SK-N-SH treated with all-trans-retinoic acid at 6 μM for 48 hours (cell line): ENCODE results near the gene C1orf159.

Experiments used
- ATAC-seq: fragments of 200-7000 bp; cut with Tn5 transposase; 3 replicates; pipeline ENCODE4 v1.9.1; 2020; ENCODE audit warnings: mild to moderate bottlenecking, moderate library complexity
- ARNTL ChIP-seq: fragments of 450-650 bp; formaldehyde crosslinking; IDR thresholded peaks from 2 replicates; pipeline ENCODE4 v1.5.0; 2020; ENCODE audit warnings: low read depth, mild to moderate bottlenecking, moderate library complexity, borderline replicate concordance
- BACH2 ChIP-seq: fragments of 250-450 bp; sonication (Bioruptor Pico); IDR thresholded peaks from 2 replicates; pipeline ENCODE4 v1.9.0; 2021; ENCODE audit warnings: mild to moderate bottlenecking, borderline replicate concordance
- CSDC2 ChIP-seq: fragments of 250-450 bp; sonication (Bioruptor Pico); IDR thresholded peaks from 2 replicates; pipeline ENCODE4 v1.5.0; 2020; ENCODE audit warnings: mild to moderate bottlenecking, moderate library complexity
- ESRRG ChIP-seq: fragments of 250-450 bp; sonication (Bioruptor Pico); IDR thresholded peaks from 2 replicates; pipeline ENCODE4 v1.6.1; 2021; ENCODE audit warnings: mild to moderate bottlenecking
- GLIS3 ChIP-seq: fragments of 250-450 bp; sonication (Bioruptor Pico); IDR thresholded peaks from 2 replicates; pipeline ENCODE4 v1.5.0; 2020; ENCODE audit warnings: mild to moderate bottlenecking, moderate library complexity
- ISL1 ChIP-seq: fragments of 250-450 bp; sonication (Bioruptor Pico); IDR thresholded peaks from 2 replicates; pipeline ENCODE4 v2.1.2; 2022; ENCODE audit warnings: mild to moderate bottlenecking, moderate library complexity
- OSR1 ChIP-seq: fragments of 250-450 bp; sonication (Bioruptor Pico); IDR thresholded peaks from 2 replicates; pipeline ENCODE4 v1.8.0; 2022; ENCODE audit warnings: moderate library complexity, mild to moderate bottlenecking, inconsistent platforms
- PPARA ChIP-seq: fragments of 250-450 bp; sonication (Bioruptor Pico); IDR thresholded peaks from 2 replicates; pipeline ENCODE4 v1.5.0; 2020; ENCODE audit warnings: mild to moderate bottlenecking, borderline replicate concordance
- RARB ChIP-seq: fragments of 250-450 bp; sonication (Bioruptor Pico); IDR thresholded peaks from 2 replicates; pipeline ENCODE4 v1.8.0; 2021; ENCODE audit warnings: mild to moderate bottlenecking, moderate library complexity
- SNAI2 ChIP-seq: fragments of 250-450 bp; sonication (Bioruptor Pico); IDR thresholded peaks from 2 replicates; pipeline ENCODE4 v1.5.0; 2020; ENCODE audit warnings: mild to moderate bottlenecking, moderate library complexity
- TCF4 ChIP-seq: fragments of 250-450 bp; sonication (Bioruptor Pico); IDR thresholded peaks from 2 replicates; pipeline ENCODE4 v1.8.0; 2021; ENCODE audit warnings: mild to moderate bottlenecking, moderate library complexity, borderline replicate concordance
- TOX ChIP-seq: fragments of 250-450 bp; sonication (Bioruptor Pico); IDR thresholded peaks from 2 replicates; pipeline ENCODE4 v1.8.0; 2021; ENCODE audit warnings: mild to moderate bottlenecking, moderate library complexity, borderline replicate concordance
- ZC3H10 ChIP-seq: fragments of 250-450 bp; sonication (Bioruptor Pico); IDR thresholded peaks from 2 replicates; pipeline ENCODE4 v1.5.1; 2021; ENCODE audit warnings: mild to moderate bottlenecking, moderate library complexity
- ZFP3 ChIP-seq: fragments of 250-450 bp; sonication (Bioruptor Pico); IDR thresholded peaks from 2 replicates; pipeline ENCODE4 v1.5.0; 2020; ENCODE audit warnings: mild to moderate bottlenecking, moderate library complexity
- ZFP30 ChIP-seq: fragments of 450-650 bp; formaldehyde crosslinking; IDR thresholded peaks from 2 replicates; pipeline ENCODE4 v1.5.0; 2022; ENCODE audit warnings: mild to moderate bottlenecking, moderate library complexity
- ZNF565 ChIP-seq: fragments of 450-650 bp; formaldehyde crosslinking; conservative IDR thresholded peaks from 2 replicates; pipeline ENCODE4 v1.5.0; 2020; ENCODE audit warnings: low read depth, mild to moderate bottlenecking, moderate library complexity
- ZNF70 ChIP-seq: fragments of 450-650 bp; formaldehyde crosslinking; IDR thresholded peaks from 2 replicates; pipeline ENCODE4 v1.5.0; 2020; ENCODE audit warnings: mild to moderate bottlenecking, moderate library complexity
- TF ChIP-seq, protein P1 (sequence below): fragments of 250-450 bp; sonication (Bioruptor Pico); IDR thresholded peaks from 2 replicates; pipeline ENCODE4 v1.8.0; 2021; ENCODE audit warnings: low read depth, mild to moderate bottlenecking, moderate library complexity, borderline replicate concordance
- TF ChIP-seq, protein P2 (sequence below): fragments of 250-450 bp; sonication (Bioruptor Pico); IDR thresholded peaks from 2 replicates; pipeline ENCODE4 v1.8.0; 2020; ENCODE audit warnings: mild to moderate bottlenecking, moderate library complexity, borderline replicate concordance
- TF ChIP-seq, protein P3 (sequence below): fragments of 250-450 bp; sonication (Bioruptor Pico); IDR thresholded peaks from 2 replicates; pipeline ENCODE4 v1.5.1; 2021; ENCODE audit warnings: mild to moderate bottlenecking, moderate library complexity
- TF ChIP-seq, protein P4 (sequence below): fragments of 250-450 bp; sonication (Bioruptor Pico); IDR thresholded peaks from 2 replicates; pipeline ENCODE4 v1.5.1; 2020; ENCODE audit warnings: low read depth, mild to moderate bottlenecking, moderate library complexity
- TF ChIP-seq, protein P5 (sequence below): fragments of 250-450 bp; sonication (Bioruptor Pico); IDR thresholded peaks from 2 replicates; pipeline ENCODE4 v1.5.0; 2020; ENCODE audit warnings: mild to moderate bottlenecking, moderate library complexity

Gene C1orf159

DNA sequence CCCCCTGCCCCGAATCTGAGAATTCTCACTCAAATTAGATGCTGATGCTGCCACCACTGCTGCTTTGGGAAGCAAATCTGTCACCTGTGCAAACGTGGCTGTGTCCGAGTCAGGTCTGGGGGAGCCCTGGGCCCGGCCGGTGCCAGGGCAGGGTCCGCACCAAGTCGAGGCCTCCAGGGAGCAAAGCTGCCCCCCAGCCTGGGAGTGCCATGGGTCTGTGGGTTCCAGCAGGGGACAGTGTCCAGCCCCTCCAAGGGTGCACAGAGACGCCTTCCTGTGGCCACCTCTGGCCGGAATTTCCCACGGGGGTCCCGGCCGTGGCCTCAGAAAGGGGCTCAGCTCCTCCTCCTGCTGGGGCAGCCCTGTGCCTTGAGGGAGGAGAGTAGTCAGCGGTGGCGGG is 30.1 kb upstream of the C1orf159 start:
- TF ChIP-seq GLIS3 (CRISPR knock-in tag) = no peak
- TF ChIP-seq, all 23 proteins: peak for 0
- ATAC-seq = no peak

DNA sequence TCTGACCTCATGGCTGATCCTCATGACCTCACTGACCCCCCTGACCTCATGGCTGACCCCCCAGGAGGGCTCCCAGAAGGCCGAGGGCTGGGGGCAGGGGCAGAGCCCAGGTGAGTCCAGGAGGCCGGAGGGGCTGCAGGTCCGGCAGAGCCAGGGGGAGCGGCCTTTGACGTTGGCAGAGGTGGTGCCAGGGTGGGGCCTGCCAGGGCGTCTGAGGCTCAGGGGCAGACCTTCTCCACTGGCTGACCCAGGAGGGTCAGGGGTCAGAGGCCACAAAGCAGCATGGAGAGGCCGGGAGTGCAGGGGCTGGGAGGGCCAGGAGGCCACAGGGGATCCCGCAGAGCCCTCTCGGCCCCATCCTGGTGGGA is 29.6 kb upstream of the C1orf159 start:
- TF ChIP-seq, protein P1, sequence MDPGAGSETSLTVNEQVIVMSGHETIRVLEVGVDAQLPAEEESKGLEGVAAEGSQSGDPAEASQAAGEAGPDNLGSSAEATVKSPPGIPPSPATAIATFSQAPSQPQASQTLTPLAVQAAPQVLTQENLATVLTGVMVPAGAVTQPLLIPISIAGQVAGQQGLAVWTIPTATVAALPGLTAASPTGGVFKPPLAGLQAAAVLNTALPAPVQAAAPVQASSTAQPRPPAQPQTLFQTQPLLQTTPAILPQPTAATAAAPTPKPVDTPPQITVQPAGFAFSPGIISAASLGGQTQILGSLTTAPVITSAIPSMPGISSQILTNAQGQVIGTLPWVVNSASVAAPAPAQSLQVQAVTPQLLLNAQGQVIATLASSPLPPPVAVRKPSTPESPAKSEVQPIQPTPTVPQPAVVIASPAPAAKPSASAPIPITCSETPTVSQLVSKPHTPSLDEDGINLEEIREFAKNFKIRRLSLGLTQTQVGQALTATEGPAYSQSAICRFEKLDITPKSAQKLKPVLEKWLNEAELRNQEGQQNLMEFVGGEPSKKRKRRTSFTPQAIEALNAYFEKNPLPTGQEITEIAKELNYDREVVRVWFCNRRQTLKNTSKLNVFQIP = no peak
- TF ChIP-seq ZFP30 (CRISPR knock-in tag) (no peak), ARNTL (no peak), ZNF565 (CRISPR knock-in tag) (no peak), CSDC2 (CRISPR knock-in tag) (no peak), BACH2 (no peak), PPARA (CRISPR knock-in tag) (no peak), ESRRG (CRISPR knock-in tag) (no peak), RARB (CRISPR knock-in tag) (no peak), GLIS3 (CRISPR knock-in tag) (no peak), OSR1 (CRISPR knock-in tag) (no peak)
- TF ChIP-seq, protein P2, sequence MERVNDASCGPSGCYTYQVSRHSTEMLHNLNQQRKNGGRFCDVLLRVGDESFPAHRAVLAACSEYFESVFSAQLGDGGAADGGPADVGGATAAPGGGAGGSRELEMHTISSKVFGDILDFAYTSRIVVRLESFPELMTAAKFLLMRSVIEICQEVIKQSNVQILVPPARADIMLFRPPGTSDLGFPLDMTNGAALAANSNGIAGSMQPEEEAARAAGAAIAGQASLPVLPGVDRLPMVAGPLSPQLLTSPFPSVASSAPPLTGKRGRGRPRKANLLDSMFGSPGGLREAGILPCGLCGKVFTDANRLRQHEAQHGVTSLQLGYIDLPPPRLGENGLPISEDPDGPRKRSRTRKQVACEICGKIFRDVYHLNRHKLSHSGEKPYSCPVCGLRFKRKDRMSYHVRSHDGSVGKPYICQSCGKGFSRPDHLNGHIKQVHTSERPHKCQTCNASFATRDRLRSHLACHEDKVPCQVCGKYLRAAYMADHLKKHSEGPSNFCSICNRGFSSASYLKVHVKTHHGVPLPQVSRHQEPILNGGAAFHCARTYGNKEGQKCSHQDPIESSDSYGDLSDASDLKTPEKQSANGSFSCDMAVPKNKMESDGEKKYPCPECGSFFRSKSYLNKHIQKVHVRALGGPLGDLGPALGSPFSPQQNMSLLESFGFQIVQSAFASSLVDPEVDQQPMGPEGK = no peak
- TF ChIP-seq, protein P3, sequence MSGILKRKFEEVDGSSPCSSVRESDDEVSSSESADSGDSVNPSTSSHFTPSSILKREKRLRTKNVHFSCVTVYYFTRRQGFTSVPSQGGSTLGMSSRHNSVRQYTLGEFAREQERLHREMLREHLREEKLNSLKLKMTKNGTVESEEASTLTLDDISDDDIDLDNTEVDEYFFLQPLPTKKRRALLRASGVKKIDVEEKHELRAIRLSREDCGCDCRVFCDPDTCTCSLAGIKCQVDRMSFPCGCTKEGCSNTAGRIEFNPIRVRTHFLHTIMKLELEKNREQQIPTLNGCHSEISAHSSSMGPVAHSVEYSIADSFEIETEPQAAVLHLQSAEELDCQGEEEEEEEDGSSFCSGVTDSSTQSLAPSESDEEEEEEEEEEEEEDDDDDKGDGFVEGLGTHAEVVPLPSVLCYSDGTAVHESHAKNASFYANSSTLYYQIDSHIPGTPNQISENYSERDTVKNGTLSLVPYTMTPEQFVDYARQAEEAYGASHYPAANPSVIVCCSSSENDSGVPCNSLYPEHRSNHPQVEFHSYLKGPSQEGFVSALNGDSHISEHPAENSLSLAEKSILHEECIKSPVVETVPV (CRISPR knock-in tag) = no peak
- TF ChIP-seq, protein P4, sequence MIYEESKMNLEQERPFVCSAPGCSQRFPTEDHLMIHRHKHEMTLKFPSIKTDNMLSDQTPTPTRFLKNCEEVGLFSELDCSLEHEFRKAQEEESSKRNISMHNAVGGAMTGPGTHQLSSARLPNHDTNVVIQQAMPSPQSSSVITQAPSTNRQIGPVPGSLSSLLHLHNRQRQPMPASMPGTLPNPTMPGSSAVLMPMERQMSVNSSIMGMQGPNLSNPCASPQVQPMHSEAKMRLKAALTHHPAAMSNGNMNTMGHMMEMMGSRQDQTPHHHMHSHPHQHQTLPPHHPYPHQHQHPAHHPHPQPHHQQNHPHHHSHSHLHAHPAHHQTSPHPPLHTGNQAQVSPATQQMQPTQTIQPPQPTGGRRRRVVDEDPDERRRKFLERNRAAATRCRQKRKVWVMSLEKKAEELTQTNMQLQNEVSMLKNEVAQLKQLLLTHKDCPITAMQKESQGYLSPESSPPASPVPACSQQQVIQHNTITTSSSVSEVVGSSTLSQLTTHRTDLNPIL (CRISPR knock-in tag) = no peak
- no peak for ATAC-seq

DNA sequence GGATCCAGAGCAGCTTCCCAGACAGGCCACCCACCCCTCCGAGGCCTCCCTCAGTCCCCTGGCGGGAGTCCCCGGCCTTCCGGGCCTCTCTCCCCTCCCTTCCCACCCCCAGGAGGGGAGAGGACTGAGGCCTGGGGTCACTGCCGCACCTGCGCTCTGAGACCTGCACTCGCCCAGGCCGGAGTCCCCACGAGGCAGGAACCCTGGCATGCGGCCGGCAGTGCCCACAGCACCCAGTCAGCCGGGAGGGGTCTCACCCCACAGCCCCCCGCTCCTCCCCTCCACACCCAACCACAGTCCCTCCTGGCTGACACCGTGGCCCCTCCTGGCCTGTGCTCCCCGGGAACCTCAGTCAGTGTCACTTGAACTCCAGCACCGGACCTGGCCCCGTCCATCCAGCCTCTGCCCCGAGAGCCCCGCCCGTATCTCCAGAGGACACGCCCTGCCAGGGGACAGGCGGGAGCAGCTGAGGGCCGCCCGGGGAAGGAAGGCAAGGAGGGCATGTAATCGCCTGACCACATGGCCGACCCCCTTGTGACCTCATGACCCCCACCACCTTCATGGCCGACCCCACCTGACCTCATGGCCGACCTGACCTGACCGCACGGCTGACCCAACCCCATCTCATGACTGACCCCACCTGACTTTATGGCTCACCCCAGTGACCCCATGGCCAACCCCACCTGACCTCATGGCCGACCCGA is 29.1 kb upstream of the C1orf159 start:
- no peak for ATAC-seq
- TF ChIP-seq BACH2 = no peak
- TF ChIP-seq OSR1 (CRISPR knock-in tag) = no peak
- TF ChIP-seq, protein P4 (CRISPR knock-in tag) = no peak
- TF ChIP-seq ZNF70 = no peak
- no peak for TF ChIP-seq ARNTL
- TF ChIP-seq ZC3H10 (CRISPR knock-in tag) = no peak
- no peak for TF ChIP-seq TOX (CRISPR knock-in tag)
- TF ChIP-seq ZNF565 (CRISPR knock-in tag) = no peak
- TF ChIP-seq ISL1 (CRISPR knock-in tag) = no peak
- TF ChIP-seq ZFP3 (CRISPR knock-in tag) = no peak
- no peak for TF ChIP-seq ZFP30 (CRISPR knock-in tag)
- TF ChIP-seq, protein P5, sequence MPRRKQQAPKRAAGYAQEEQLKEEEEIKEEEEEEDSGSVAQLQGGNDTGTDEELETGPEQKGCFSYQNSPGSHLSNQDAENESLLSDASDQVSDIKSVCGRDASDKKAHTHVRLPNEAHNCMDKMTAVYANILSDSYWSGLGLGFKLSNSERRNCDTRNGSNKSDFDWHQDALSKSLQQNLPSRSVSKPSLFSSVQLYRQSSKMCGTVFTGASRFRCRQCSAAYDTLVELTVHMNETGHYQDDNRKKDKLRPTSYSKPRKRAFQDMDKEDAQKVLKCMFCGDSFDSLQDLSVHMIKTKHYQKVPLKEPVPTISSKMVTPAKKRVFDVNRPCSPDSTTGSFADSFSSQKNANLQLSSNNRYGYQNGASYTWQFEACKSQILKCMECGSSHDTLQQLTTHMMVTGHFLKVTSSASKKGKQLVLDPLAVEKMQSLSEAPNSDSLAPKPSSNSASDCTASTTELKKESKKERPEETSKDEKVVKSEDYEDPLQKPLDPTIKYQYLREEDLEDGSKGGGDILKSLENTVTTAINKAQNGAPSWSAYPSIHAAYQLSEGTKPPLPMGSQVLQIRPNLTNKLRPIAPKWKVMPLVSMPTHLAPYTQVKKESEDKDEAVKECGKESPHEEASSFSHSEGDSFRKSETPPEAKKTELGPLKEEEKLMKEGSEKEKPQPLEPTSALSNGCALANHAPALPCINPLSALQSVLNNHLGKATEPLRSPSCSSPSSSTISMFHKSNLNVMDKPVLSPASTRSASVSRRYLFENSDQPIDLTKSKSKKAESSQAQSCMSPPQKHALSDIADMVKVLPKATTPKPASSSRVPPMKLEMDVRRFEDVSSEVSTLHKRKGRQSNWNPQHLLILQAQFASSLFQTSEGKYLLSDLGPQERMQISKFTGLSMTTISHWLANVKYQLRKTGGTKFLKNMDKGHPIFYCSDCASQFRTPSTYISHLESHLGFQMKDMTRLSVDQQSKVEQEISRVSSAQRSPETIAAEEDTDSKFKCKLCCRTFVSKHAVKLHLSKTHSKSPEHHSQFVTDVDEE (CRISPR knock-in tag) = no peak
- no peak for TF ChIP-seq GLIS3 (CRISPR knock-in tag)
- TF ChIP-seq TCF4 = no peak
- TF ChIP-seq, protein P2 = no peak
- TF ChIP-seq RARB (CRISPR knock-in tag) = no peak
- no peak for TF ChIP-seq CSDC2 (CRISPR knock-in tag)
- no peak for TF ChIP-seq SNAI2
